ENCODE measurements around the gene FLYWCH1.
A peak's percentile ranks its signal among the peaks of the same experiment; 100 is the strongest.

Gene FLYWCH1

GRCh38 chr16:2867661-2867986, 44.1 kb upstream of the FLYWCH1 start:
- H3K27me3 ChIP-seq (ENCODE audit: insufficient read depth, low read length, poor library complexity) = peaks cover 14% of the 10 kb centered on the region
- no peak for TF ChIP-seq CTCF (IDR thresholded peaks at IDR 0.05; ENCODE audit: borderline replicate concordance, extremely low read depth, low read length, poor library complexity, severe bottlenecking)
- TF ChIP-seq EZH2 (IDR thresholded peaks at IDR 0.05; ENCODE audit: borderline replicate concordance, low read depth, low read length, severe bottlenecking) = no peak
- DNase-seq (no peak), ATAC-seq (ENCODE audit: insufficient read depth, low read depth) (no peak)
- no peaks in the 10 kb centered on the region for H3K79me2 ChIP-seq (ENCODE audit: insufficient read depth, low read length)
- H3K4me3 ChIP-seq (ENCODE audit: low read depth in 1 of 2, low read length in 2 of 2) = peak overlapping the region; percentile 31 to 64; a peak in 3 of 4 replicates
- H3K4me2 ChIP-seq (ENCODE audit: insufficient read depth, low read length) = peak overlapping the region; percentile 68
- no peaks in the 10 kb centered on the region for H3K36me3 ChIP-seq (ENCODE audit: insufficient read depth, low read length)
- H4K20me1 ChIP-seq (ENCODE audit: insufficient read depth, low read length) = no peaks in the 10 kb centered on the region
- peak overlapping the region; percentile 73 for H3K27ac ChIP-seq (ENCODE audit: low read length)
- H3K9me3 ChIP-seq (ENCODE audit: insufficient read depth, low read length, severe bottlenecking) = no peaks in the 10 kb centered on the region
- peak overlapping the region; percentile 66 for H3K9ac ChIP-seq (ENCODE audit: low read depth, low read length)
- peak overlapping the region; percentile 85 for H2AFZ ChIP-seq (ENCODE audit: low read depth, low read length)
- H3K4me1 ChIP-seq (ENCODE audit: insufficient read depth, low read length) = peaks cover 16% of the 10 kb centered on the region

GRCh38 chr16:2867987-2868789, 43.5 kb upstream of the FLYWCH1 start:
- peaks cover 14% of the 10 kb centered on the region for H3K27me3 ChIP-seq (ENCODE audit: insufficient read depth, low read length, poor library complexity)
- peak overlapping the region; percentile 31 to 64; a peak in 3 of 4 replicates for H3K4me3 ChIP-seq (ENCODE audit: low read depth in 1 of 2, low read length in 2 of 2)
- no peaks in the 10 kb centered on the region for H3K36me3 ChIP-seq (ENCODE audit: insufficient read depth, low read length)
- peak overlapping the region; percentile 73 for H3K27ac ChIP-seq (ENCODE audit: low read length)
- H3K4me1 ChIP-seq (ENCODE audit: insufficient read depth, low read length) = peaks cover 16% of the 10 kb centered on the region
- H4K20me1 ChIP-seq (ENCODE audit: insufficient read depth, low read length) = no peaks in the 10 kb centered on the region
- ATAC-seq (ENCODE audit: insufficient read depth, low read depth) = peak; percentile 95
- peak overlapping the region; percentile 68 for H3K4me2 ChIP-seq (ENCODE audit: insufficient read depth, low read length)
- DNase-seq = peak; percentile 97
- TF ChIP-seq CTCF (IDR thresholded peaks at IDR 0.05; ENCODE audit: borderline replicate concordance, extremely low read depth, low read length, poor library complexity, severe bottlenecking) (peak; percentile 97), EZH2 (IDR thresholded peaks at IDR 0.05; ENCODE audit: borderline replicate concordance, low read depth, low read length, severe bottlenecking) (no peak)
- H3K9me3 ChIP-seq (ENCODE audit: insufficient read depth, low read length, severe bottlenecking) = no peaks in the 10 kb centered on the region
- peak overlapping the region; percentile 85 for H2AFZ ChIP-seq (ENCODE audit: low read depth, low read length)
- no peaks in the 10 kb centered on the region for H3K79me2 ChIP-seq (ENCODE audit: insufficient read depth, low read length)
- H3K9ac ChIP-seq (ENCODE audit: low read depth, low read length) = peak overlapping the region; percentile 66

- DNase-seq (no peak), ATAC-seq (ENCODE audit: insufficient read depth, low read depth) (no peak)
- Histone ChIP-seq H3K4me1 (ENCODE audit: insufficient read depth, low read length) (peaks cover 27% of the 10 kb centered on the region), H3K27me3 (ENCODE audit: insufficient read depth, low read length, poor library complexity) (no peaks in the 10 kb centered on the region), H3K79me2 (ENCODE audit: insufficient read depth, low read length) (no peaks in the 10 kb centered on the region), H3K27ac (ENCODE audit: low read length) (no peak overlapping the region), H3K4me2 (ENCODE audit: insufficient read depth, low read length) (no peak overlapping the region), H2AFZ (ENCODE audit: low read depth, low read length) (no peak overlapping the region), H4K20me1 (ENCODE audit: insufficient read depth, low read length) (no peaks in the 10 kb centered on the region), H3K4me3 (ENCODE audit: low read depth in 1 of 2, low read length in 2 of 2) (no peak overlapping the region), H3K9ac (ENCODE audit: low read depth, low read length) (no peak overlapping the region), H3K36me3 (ENCODE audit: insufficient read depth, low read length) (no peaks in the 10 kb centered on the region), H3K9me3 (ENCODE audit: insufficient read depth, low read length, severe bottlenecking) (no peaks in the 10 kb centered on the region)
- no peak for TF ChIP-seq CTCF (IDR thresholded peaks at IDR 0.05; ENCODE audit: borderline replicate concordance, extremely low read depth, low read length, poor library complexity, severe bottlenecking)
- no peak for TF ChIP-seq EZH2 (IDR thresholded peaks at IDR 0.05; ENCODE audit: borderline replicate concordance, low read depth, low read length, severe bottlenecking)
Measured at GRCh38 chr16:2871926-2872325, 39.8 kb upstream of the FLYWCH1 start.

Measured in DND-41 (cell line).